HepG2 (cell line): ENCODE results near the gene ENGASE. TPM values are rescaled to one million over a fixed set of nuclear protein-coding genes. Genes with fewer than 3 reads are reported as not detected.

Source experiments
- FOSL2 ChIP-seq: sonication (generic); formaldehyde crosslinking; IDR thresholded peaks from 2 replicates; pipeline ENCODE4 v1.4.0; 2020; ENCODE audit warnings: missing genetic modification reagents
- FOXP1 ChIP-seq, 2 experiments: fragments of 450-650 bp in 1 of 2; IDR thresholded peaks; 2 replicates each; pipeline ENCODE4 v1.6.1; 2017 to 2018; ENCODE audit warnings: antibody characterized with exemption in 1 of 2
- GABPA ChIP-seq, 2 experiments: IDR thresholded peaks; 2 replicates each; pipeline ENCODE4 v1.6.1; 2011 to 2016; ENCODE audit warnings: low read depth in 2 of 2, low read length in 1 of 2, missing biosample characterization in 1 of 2, missing genetic modification characterization in 1 of 2
- GATA4 ChIP-seq: sonication (generic); IDR thresholded peaks from 2 replicates; pipeline ENCODE4 v1.6.1; 2016; ENCODE audit warnings: antibody characterized with exemption, low read depth, borderline replicate concordance
- HOXA3 ChIP-seq: sonication (generic); formaldehyde crosslinking; IDR thresholded peaks from 2 replicates; pipeline ENCODE4 v1.5.0; 2020; ENCODE audit warnings: missing genetic modification reagents
- JUN ChIP-seq: sonication (generic); formaldehyde crosslinking; IDR thresholded peaks from 2 replicates; pipeline ENCODE4 v1.4.0; 2020; ENCODE audit warnings: mild to moderate bottlenecking, missing genetic modification reagents
- MTF1 ChIP-seq: sonication (generic); formaldehyde crosslinking; IDR thresholded peaks from 2 replicates; pipeline ENCODE4 v1.5.0; 2020; ENCODE audit warnings: missing genetic modification reagents
- NFIC ChIP-seq: IDR thresholded peaks from 2 replicates; pipeline ENCODE4 v1.6.1; 2012; ENCODE audit warnings: mild to moderate bottlenecking, low read length, inconsistent platforms
- RORA ChIP-seq: sonication (generic); formaldehyde crosslinking; IDR thresholded peaks from 2 replicates; pipeline ENCODE4 v1.5.0; 2020; ENCODE audit warnings: mild to moderate bottlenecking, missing genetic modification reagents, moderate library complexity
- SKI ChIP-seq: fragments of 450-650 bp; IDR thresholded peaks from one replicate; pipeline ENCODE4 v1.6.1; 2018; ENCODE audit warnings: mild to moderate bottlenecking; ENCODE audit not compliant: partially characterized antibody
- TFAP4 ChIP-seq: sonication (generic); IDR thresholded peaks from 2 replicates; pipeline ENCODE4 v1.6.1; 2016; ENCODE audit warnings: low read depth, borderline replicate concordance
- ZBTB1 ChIP-seq: sonication (generic); formaldehyde crosslinking; IDR thresholded peaks from 2 replicates; pipeline ENCODE4 v1.4.0; 2020; ENCODE audit warnings: missing genetic modification reagents, borderline replicate concordance
- ZBTB10 ChIP-seq: sonication (generic); formaldehyde crosslinking; IDR thresholded peaks from 2 replicates; pipeline ENCODE4 v1.4.0; 2020; ENCODE audit warnings: missing genetic modification reagents, borderline replicate concordance
- ZNF142 ChIP-seq: sonication (generic); formaldehyde crosslinking; IDR thresholded peaks from 2 replicates; pipeline ENCODE4 v1.4.0; 2020; ENCODE audit warnings: missing genetic modification reagents
- ZNF18 ChIP-seq: sonication (generic); formaldehyde crosslinking; IDR thresholded peaks from 2 replicates; pipeline ENCODE4 v1.8.0; 2022; ENCODE audit warnings: mild to moderate bottlenecking, missing genetic modification reagents; ENCODE audit not compliant: insufficient replicate concordance
- ZNF44 ChIP-seq: sonication (generic); formaldehyde crosslinking; IDR thresholded peaks from 2 replicates; pipeline ENCODE4 v1.5.1; 2020; ENCODE audit warnings: mild to moderate bottlenecking, missing genetic modification reagents
- ZSCAN20 ChIP-seq: sonication (generic); formaldehyde crosslinking; IDR thresholded peaks from 2 replicates; pipeline ENCODE4 v1.4.0; 2020; ENCODE audit warnings: missing genetic modification reagents, mild to moderate bottlenecking, borderline replicate concordance
- polyA plus RNA-seq, 8 experiments: library from polyadenylated mRNA; depleted of rRNA in 3 of 8; stranded (reverse) in 7 of 8; unstranded in 1 of 8; fragments of >200 nt; fragmentation: Illumina TruSeq in 4 of 8; extraction: Trizol in 4 of 8; gene quantifications; 2 replicates each; pipeline versions ENCODE4 v1.2.1 to v1.2.3, GENCODE V29; 2011 to 2016; ENCODE audit warnings: low read depth in 4 of 8, missing spikeins in 1 of 8, mixed read lengths in 1 of 8; ENCODE audit not compliant: insufficient read depth in 1 of 8
- total RNA-seq, 5 experiments: library from RNA; depleted of rRNA; stranded (reverse); fragments of >200 nt; fragmentation: Illumina TruSeq; extraction: Trizol; gene quantifications; 2 replicates each; pipeline ENCODE4 v1.2.3, GENCODE V29; 2016; ENCODE audit warnings: low read depth in 1 of 5

Gene ENGASE
- total and polyA plus RNA-seq, 2 of the 13 experiments (the other 11 are each of a cell fraction or from before 2014, with no cell fraction given): 10.6 to 18.1 TPM

GRCh38 chr17:79026376-79027273 lies 48.0 kb upstream of the ENGASE start (continued):
- TF ChIP-seq ZBTB10: peak; percentile 76; the same call in 1 of the 2 replicates
- TF ChIP-seq GATA4: no peak; the same call in 1 of the 2 replicates
- peak; percentile 51 for TF ChIP-seq GABPA (IDR thresholded peaks at IDR 0.05; ENCODE audit: low read depth, low read length)
- TF ChIP-seq GABPA (CRISPR knock-in tag; IDR thresholded peaks at IDR 0.05; ENCODE audit: low read depth): peak; percentile 71
- 0 out of 2 replicates have a peak, but pooled peaks have one; percentile 38 for TF ChIP-seq ZNF142 (CRISPR knock-in tag)
- TF ChIP-seq JUN (CRISPR knock-in tag): peak; percentile 100
- 0 out of 2 replicates have a peak, but pooled peaks have one; percentile 49 for TF ChIP-seq ZNF44 (CRISPR knock-in tag)
- peak; percentile 30 for TF ChIP-seq HOXA3 (CRISPR knock-in tag)
- TF ChIP-seq ZBTB1 (CRISPR knock-in tag): no peak
- no peak; the same call in 1 of the 2 replicates for TF ChIP-seq MTF1 (CRISPR knock-in tag)
- peak; percentile 98 for TF ChIP-seq FOSL2 (CRISPR knock-in tag)
- TF ChIP-seq TFAP4: peak; percentile 94
- no peak for TF ChIP-seq SKI
- peak; percentile 91 for TF ChIP-seq ZNF18 (CRISPR knock-in tag)
- no peak for TF ChIP-seq ZSCAN20 (CRISPR knock-in tag)
- TF ChIP-seq FOXP1 (IDR thresholded peaks at IDR 0.05): 0 out of 2 replicates have a peak, but pooled peaks have one; percentile 43
- TF ChIP-seq FOXP1 (CRISPR knock-in tag; IDR thresholded peaks at IDR 0.05): peak; percentile 89
- no peak for TF ChIP-seq RORA
- peak; percentile 82; the same call in 1 of the 2 replicates for TF ChIP-seq NFIC
